AG20443 (cell line): ENCODE results near the gene PADI4.

Experiments
- DNase-seq: peaks from one replicate; pipeline ENCODE4 v3.0.0; 2012; ENCODE audit warnings: low spot score, mixed read lengths

PADI4 gene

GRCh38 chr1:17350928-17351446, 43.0 kb downstream of the PADI4 start:
- DNase-seq = no peak

GRCh38 chr1:17351598-17352324, 43.8 kb downstream of the PADI4 start:
- no peak for DNase-seq

GRCh38 chr1:17352419-17352909, 44.5 kb downstream of the PADI4 start:
- no peak for DNase-seq

- DNase-seq = no peak
Observed at GRCh38 chr1:17355898-17356297, 47.9 kb downstream of the PADI4 start.

DNA sequence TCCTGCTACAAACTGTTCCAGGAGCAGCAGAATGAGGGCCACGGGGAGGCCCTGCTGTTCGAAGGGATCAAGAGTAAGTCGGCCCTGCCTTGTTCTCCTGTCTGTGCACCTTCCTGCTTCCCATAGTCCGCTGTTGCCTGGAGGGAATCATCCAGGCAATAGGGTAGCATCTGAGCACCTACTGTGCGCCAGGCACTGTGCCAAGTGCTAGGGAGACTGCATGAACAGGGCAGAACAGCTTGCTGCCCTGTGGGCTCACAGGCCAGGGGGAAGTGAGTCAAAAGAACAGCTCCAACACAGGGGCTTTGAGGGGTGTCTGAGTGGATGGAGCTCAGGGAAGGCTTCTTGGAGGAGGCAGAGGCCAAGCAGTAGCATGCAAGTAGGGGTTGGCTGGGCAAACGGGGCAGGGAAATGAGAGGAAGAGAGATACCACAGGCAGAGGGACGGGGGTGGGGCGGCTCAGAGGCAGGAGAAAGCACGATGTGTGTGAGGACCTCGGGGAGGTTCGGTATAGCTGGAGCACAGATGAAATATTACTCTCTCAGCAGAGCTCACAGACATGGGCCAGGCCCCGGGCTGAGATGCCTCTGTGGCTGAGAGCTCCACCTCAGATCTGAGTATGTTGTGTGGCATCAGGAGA, 48.5 kb downstream of the PADI4 start:
- no peak for DNase-seq

DNA sequence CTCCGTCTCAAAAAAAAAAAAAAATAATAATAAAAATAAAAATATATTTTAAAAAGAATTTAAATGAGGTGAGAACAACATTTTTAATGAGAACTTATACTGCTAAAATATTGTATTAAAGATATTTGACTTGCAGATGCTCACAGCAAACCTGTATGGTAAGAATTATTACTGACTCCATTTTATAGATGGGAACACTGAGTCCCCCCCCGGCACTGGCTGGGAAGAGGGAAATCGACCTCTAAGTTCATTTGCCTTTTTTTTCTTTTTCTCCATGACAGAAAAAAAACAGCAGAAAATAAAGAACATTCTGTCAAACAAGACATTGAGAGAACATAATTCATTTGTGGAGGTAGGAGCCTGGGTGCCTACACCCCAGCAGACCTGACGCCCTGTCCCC, 50.6 kb downstream of the PADI4 start:
- DNase-seq = no peak

DNA sequence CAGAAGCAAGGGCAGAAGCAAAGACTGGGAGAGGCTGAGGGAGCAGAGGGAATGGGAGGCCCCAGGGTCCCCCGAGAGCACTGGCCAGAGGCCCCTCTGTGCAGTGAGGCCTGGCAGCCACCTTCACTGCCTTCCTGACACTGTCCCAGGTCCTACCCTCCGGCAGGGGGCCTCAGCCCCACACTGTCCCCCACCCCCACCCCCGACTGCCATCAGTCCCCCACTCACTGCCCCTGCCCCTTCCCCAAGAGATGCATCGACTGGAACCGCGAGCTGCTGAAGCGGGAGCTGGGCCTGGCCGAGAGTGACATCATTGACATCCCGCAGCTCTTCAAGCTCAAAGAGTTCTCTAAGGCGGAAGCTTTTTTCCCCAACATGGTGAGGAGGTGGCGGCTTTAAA, 51.0 kb downstream of the PADI4 start:
- no peak for DNase-seq

- DNase-seq = no peak
Observed at GRCh38 chr1:17359808-17360207, 51.8 kb downstream of the PADI4 start.

DNA sequence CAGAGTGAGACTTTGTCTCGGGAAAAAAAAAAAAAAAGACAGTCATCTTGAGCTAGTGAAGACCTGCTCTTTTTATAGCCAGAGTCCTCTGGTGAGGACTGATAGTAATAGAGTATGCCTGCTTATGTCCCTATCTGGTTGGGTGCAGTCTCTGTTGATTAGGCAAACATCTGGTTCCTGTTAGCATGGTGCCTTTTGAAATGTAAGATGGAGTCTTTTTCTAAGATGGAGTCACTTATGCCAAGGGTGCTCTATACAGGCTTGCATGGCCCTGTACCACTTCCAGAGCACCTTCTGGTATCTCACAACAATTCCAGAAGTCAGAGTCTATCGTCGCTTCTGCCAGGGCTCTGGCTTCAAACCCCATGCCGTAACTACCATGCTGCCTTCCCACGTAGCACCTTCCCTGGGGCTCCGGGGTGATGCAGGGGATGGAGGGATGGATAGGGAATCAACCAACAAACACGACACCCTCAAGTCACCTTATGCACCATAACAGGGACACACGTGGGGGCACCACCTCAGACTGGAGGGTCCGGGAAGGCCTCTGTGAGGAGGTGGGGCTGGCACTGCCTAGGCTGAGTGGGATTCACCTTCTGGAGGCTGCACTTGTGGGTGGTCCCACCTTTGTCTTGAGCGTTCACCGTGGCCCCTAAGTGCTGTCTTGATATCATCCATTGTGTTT, 52.4 kb downstream of the PADI4 start:
- DNase-seq = no peak

- no peak for DNase-seq
Observed at GRCh38 chr1:17361687-17362086, 53.7 kb downstream of the PADI4 start.

DNA sequence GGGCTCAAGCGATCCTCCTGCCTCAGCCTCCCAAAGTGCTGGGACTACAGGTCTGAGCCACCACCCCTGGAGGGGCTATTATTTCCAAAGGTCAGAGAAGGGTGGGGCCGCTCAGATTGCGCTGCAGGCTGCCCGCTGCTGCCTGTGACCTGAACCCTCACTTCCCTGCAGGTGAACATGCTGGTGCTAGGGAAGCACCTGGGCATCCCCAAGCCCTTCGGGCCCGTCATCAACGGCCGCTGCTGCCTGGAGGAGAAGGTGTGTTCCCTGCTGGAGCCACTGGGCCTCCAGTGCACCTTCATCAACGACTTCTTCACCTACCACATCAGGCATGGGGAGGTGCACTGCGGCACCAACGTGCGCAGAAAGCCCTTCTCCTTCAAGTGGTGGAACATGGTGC, 55.4 kb downstream of the PADI4 start:
- DNase-seq = no peak

DNA sequence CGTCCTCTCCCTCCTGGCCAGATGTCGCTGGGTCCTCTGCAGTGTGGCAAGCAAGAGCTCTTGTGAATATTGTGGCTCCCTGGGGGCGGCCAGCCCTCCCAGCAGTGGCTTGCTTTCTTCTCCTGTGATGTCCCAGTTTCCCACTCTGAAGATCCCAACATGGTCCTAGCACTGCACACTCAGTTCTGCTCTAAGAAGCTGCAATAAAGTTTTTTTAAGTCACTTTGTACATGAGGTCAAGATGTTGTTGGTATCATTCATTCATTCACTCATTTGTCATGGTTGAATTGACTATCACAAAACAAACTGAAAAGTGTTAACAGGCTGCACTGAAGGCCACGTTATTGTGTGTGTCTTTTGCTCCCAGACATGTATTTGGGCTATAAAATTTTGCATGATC, 55.8 kb downstream of the PADI4 start:
- DNase-seq = no peak

GRCh38 chr1:17365293-17365692, 57.3 kb downstream of the PADI4 start:
- no peak for DNase-seq

DNA sequence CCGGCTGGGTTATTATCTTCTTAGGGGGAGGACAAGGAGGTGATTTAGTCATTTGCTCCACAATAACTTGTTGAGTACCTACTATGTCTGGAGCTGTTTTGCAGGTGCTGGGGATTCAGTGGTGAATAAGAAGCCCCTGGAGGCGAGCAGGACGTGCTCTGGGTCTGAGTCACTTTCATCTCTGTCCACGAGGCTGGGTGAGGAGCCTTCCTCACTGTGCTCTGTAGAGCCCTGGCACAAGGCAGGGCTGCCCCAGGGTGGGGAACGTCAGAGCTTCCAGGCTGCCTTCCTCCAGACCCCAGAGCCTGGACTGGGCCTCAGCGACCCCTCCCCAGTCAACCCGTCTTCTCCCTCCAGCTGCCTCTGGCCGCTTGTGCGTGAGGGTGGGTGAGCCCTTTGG, 61.5 kb downstream of the PADI4 start:
- DNase-seq = peak; percentile 44

DNA sequence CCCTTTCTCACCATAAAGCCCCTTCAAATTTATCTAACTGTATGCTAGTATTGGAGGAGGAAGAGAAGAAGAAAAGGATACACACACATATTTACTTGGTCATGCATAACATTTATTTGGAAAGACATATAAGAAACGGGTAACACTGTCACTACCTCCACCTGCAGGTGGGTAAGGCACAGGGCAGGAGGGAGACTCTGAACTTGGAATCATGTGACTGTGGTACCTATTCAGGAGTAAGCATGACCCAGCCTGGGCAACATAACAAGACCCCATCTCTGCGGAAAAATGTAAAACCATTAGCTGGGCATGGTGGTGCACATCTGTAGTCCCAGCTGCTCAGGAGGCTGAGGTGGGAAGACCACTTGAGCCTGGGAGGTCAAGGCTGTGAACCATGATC, 62.6 kb downstream of the PADI4 start:
- DNase-seq = no peak

DNA sequence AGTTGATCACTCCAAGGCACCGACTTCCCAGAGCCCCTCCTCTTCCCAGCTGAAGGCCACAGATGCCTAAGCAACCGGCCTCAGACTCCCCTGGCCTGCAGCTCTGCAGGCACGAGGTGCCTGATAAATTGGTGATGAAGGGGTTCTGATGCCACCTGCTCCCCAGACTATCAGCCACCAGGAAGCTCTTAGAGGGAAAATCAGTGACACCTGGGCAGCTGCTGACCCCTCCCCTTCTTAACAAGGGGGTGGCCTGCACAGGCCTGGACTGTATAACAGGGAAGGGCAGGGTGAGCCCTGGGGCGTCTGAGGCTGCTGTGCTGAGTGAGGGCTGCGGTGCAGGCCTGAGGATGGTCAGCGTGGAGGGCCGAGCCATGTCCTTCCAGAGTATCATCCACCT, 63.9 kb downstream of the PADI4 start, which contains the start of gene PADI6:
TSS of gene PADI6 (plus strand) at position 301 of the 400 bp plus-strand sequence. CDS start at position 351, 50 bp downstream.
- no peak for DNase-seq

DNA sequence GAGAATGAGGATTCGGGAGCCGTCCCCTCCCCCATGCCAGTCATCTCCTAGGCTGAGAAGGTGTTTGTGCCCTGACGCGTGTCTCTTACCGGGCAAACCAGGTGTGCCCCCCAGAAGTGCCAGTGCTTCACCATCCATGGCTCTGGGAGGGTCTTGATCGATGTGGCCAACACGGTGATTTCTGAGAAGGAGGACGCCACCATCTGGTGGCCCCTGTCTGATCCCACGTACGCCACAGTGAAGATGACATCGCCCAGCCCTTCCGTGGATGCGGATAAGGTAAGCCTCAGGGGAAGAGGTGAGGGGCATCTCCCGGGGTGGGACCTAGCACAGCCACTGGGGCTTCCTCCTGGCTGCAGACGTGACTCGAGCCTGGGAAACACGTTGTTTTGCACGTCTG, 65.0 kb downstream of the PADI4 start:
- DNase-seq = no peak

DNA sequence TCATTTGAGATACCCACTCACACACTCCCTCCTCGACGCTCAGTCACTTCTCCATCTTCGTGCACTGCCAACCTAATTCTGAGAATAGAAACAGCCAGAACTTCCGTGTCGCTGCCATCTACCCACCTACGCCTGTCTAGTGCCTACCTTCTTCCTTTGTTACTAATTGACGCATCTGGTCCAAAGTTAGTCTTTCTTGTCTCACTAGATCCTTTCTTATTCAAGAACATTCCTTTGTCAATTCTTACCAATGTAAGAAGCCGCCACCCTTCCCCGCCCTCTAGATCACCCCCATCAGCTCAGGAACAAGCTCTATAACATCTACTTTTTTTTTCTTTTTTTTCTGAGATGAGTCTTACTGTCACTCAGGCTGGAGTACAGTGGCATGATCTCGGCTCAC, 67.7 kb downstream of the PADI4 start:
- no peak for DNase-seq

DNA sequence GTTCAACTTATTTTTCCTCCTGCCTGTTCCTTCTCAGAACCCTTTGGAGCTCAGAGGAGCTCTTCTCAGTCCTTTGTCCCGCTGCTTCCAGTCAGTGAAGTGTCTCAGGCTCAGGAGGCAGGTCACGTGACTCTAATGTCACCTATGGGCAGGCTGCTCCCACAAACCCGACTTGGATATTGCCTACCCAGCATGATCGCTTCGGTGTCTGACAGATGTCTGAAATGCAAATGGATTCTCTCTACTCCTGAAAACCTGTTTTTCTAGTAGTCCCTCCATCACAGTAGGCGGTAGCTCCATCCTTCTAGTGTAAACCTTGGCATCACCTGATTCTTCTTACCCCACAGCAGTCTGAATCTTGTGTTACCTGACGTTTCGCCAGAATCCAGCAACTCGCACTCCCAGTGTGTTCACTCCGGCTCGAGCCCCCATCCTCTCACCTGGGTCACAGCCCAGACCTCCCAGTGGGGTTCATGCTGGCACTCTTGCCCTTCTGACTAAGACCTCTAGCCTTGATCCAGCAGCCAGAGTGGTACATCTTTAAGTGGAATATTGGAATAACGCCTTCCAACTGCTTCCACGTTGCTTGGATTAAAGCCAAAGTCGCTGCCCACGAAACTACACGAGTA, 69.4 kb downstream of the PADI4 start:
- no peak for DNase-seq

DNA sequence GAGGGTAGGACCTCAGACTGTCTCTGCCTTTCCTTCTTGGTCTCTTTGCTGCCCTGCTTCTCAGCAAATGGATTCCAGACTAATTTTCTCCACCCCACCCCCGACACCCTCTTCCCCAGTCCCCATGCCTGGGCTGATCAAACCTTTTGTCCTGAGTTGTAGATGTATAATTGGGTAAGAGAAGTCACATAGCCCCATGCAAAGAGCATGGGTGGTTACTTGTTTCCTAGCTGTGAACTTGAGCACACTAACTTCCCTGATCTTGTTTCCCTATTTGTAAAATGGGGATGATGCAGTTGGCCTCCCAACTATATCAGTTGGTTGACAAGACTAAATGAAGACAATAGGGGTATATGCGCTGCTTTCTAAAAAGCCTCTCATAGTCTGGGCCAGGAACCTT, 73.2 kb downstream of the PADI4 start:
- no peak for DNase-seq

DNA sequence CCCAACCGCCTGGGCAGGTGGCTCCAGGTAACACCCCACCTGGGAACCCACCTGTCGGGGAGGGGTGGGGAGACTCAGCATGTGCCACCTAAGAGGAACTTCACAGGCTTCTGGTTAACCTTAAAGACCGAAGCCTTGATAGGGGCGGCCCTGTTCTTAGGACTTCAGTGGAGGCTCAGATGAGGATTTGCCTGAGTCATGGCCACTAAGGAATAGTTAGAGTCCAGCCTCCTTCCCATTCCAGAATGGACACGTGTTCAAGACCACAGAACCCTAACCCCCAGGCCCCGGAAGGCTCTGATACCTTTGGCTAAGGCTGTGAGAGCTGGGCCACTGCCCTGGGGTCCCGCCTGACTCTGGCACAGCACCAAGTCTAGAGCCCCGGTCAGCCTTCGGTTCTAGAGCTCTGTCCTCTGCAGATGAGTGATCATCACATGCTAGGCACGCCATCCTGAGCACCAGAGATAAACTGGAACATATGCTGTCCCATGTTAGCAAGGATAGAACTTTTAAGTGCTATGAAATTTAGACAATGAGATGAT, 84.3 kb downstream of the PADI4 start:
- no peak for DNase-seq

GRCh38 chr1:17393230-17393629, 85.2 kb downstream of the PADI4 start:
- DNase-seq = no peak
